Fibroblast of peridontal ligament (primary cell): ENCODE data around the gene SAMD1.
A peak's percentile ranks its signal among the peaks of the same experiment; 100 is the strongest.

Experiments used
- DNase-seq: peaks from one replicate; pipeline ENCODE4 v3.0.0-alpha.2; 2010; ENCODE audit errors: extremely low read depth

The SAMD1 gene

GRCh38 chr19:14089662-14090508 lies 666 bp downstream of the SAMD1 start:
- DNase-seq, result peak; percentile 48

- no peak for DNase-seq
Observed at GRCh38 chr19:14089412-14089661, 1.2 kb downstream of the SAMD1 start.

- DNase-seq, result no peak
Observed at GRCh38 chr19:14088634-14089411, 1.7 kb downstream of the SAMD1 start.

GRCh38 chr19:14086098-14086497 lies 4.5 kb downstream of the SAMD1 start:
- DNase-seq, result no peak

GRCh38 chr19:14085309-14085995 lies 5.1 kb downstream of the SAMD1 start, which contains the start of gene C19orf67:
Gene C19orf67 (minus strand): TSS chr19:14085783. CDS start chr19:14085627, 156 bp downstream.
- no peak for DNase-seq

GRCh38 chr19:14082675-14082960 lies 7.9 kb downstream of the SAMD1 start:
- no peak for DNase-seq

GRCh38 chr19:14081797-14082674 lies 8.5 kb downstream of the SAMD1 start:
- DNase-seq, result no peak

- DNase-seq, result peak; percentile 100
Observed at GRCh38 chr19:14080887-14081796, 9.4 kb downstream of the SAMD1 start.

GRCh38 chr19:14078411-14078810 lies 12.1 kb downstream of the SAMD1 start:
- peak; percentile 73 for DNase-seq

- DNase-seq, result no peak
Observed at GRCh38 chr19:14073925-14074838, 16.4 kb downstream of the SAMD1 start.

- DNase-seq, result peak; percentile 72
Observed at GRCh38 chr19:14073261-14073924, 17.2 kb downstream of the SAMD1 start.

- no peak for DNase-seq
Observed at GRCh38 chr19:14072535-14073260, 17.9 kb downstream of the SAMD1 start, which contains the start of gene MISP3. Gene MISP3 (plus strand): TSS chr19:14072786. CDS start chr19:14073310, 524 bp downstream.

- DNase-seq, result no peak
Observed at GRCh38 chr19:14070268-14071050, 20.1 kb downstream of the SAMD1 start.

- DNase-seq, result no peak
Observed at GRCh38 chr19:14066134-14066533, 24.4 kb downstream of the SAMD1 start.

GRCh38 chr19:14063105-14063504 lies 27.4 kb downstream of the SAMD1 start:
- DNase-seq, result no peak

GRCh38 chr19:14062558-14062855 lies 28.0 kb downstream of the SAMD1 start:
- DNase-seq, result no peak

- DNase-seq, result no peak
Observed at GRCh38 chr19:14061751-14062557, 28.6 kb downstream of the SAMD1 start, which contains the start of gene PALM3. Gene PALM3 (minus strand): TSS chr19:14062076. CDS start chr19:14061980, 96 bp downstream.
